Muscle of back (tissue), 11 donors: ENCODE data around the gene EME2. TPM values are rescaled to one million over a fixed set of nuclear protein-coding genes. Genes with fewer than 3 reads are reported as not detected.

Experiments
- DNase-seq, 3 donors: peaks; one replicate each; pipeline versions ENCODE4 v3.0.0 to v3.0.0-alpha.2; 2013
- polyA plus RNA-seq, 10 donors: library from polyadenylated mRNA; unstranded; fragments of 120-200 nt; gene quantifications; one replicate each; pipeline ENCODE4 v1.2.1, GENCODE V29; 2013; ENCODE audit not compliant: insufficient read length in 10 of 10

EME2 gene
- polyA plus RNA-seq, 10 donors, result 3.5 to 8.5 (median 5.5) TPM

DNA sequence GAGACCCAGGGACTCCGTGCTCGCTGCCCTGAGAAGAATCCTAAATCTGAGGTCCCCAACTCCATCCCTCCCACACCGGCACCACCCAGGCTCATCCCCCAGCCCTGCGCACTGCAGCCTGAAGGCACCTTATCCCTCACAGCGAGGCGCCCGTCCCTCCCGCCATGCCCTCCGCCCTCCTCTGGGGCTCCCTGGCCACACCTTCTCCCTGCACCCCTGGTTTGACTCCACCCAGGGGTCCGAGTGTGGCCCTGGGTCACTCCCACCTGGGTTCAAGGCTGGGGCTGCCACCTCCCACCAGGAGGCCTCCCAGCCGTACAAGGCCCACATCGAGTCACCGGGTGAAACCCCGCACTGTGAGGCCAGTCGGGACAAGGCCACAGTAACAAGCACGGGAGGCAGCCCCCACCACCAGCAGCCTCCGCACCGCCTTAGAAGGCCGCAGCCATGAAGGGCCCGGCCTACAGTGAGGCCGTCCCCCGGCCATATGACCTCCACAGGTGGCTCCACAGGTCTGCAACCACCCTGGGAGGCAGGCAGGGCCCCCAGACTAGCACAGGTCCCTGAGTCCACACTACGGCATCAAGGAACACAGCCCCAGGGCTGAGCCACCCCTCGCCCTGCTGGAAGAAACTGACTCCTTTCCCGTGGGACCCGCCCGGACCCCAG, 45.7 kb downstream of the EME2 start:
- no peak for DNase-seq

DNA sequence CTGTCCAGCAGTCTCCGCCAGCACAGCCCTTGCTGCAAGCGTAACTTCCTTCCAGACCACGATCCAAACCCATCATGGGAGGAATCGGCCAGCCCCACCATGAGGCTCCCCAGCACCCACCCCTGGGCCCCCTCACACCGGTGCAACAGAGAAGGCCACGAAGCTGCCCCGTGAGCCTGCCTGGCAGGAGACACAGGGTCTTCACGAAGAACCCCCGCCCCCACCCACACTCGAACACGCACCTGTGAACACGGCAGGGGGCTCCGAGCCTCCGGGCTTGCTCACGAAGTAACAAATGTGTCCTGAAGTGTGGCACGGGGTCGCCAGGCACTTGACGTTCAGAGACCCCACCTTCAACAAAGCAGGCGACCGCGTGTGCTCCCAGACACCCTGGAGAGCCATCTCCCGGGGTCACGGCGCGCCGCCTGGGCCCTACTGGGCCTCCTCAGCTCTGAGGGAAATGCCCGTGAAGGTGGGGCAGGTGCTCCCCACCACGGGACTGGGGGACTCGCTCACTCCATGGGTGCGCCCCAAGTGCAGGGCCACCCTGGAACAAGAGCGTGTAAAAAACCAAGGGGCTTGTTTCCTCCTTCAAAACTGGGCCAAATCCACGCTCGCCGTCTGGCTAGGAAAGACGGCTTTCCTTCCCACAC, 46.4 kb downstream of the EME2 start:
- DNase-seq, result no peak

- no peak for DNase-seq
Observed at GRCh38 chr16:1819611-1820010, 47.0 kb downstream of the EME2 start.

- no peak for DNase-seq
Observed at GRCh38 chr16:1820096-1820945, 47.7 kb downstream of the EME2 start.

DNA sequence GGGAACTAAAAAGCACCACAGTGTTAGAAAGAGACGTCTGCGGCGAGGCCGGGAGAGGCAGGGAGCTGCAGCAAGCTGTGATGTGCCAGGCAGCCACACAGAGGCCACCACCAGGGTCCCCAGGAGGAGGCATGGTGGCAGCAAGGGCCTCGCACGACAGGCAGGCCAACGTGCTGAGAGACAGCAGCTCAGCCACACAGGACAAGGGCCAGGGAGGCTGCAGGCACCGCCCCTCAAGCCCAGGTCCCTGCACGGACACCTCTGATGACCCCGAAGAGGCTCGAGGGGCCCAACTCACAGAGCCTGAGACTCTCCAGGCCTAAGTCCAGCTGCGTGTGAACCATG, 48.3 kb downstream of the EME2 start:
- DNase-seq, result no peak

DNA sequence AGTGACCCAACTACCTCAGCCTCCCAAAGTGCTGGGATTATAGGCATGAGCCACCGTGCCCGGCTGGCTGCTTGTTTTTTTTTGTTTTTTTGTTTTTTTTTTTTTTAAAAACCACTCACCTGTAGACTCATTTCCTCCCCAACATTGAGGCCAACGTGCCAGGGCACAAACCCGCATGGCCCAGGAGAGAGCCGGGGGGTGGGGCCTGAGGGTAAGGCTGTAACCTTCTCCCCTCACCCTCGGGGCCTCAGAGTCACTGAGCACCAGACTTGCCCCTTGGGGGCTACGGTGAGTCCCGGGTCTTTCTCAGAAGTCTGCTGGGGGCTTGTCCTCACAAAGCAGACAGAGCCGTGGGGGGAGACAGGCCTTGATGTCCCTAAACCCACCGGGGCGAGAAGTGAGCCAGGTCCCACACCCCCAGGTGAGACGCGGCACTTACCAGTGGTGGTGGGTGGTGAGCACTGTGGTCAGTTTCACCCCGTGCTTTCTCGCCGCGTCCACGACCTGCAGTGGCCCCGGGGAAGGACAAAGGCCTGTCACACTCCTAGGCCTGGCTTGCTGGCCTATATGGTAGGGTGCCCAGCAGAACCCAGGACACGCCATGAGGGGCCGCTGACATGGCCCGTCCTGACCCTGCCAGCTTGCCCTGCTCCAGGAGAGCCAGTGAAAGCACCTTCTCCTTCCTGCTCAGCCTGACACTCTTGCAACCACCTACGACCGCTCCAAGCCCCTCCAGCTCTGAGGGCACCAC, 49.4 kb downstream of the EME2 start:
- no peak for DNase-seq

GRCh38 chr16:1822801-1823200, 50.2 kb downstream of the EME2 start:
- no peak for DNase-seq

DNA sequence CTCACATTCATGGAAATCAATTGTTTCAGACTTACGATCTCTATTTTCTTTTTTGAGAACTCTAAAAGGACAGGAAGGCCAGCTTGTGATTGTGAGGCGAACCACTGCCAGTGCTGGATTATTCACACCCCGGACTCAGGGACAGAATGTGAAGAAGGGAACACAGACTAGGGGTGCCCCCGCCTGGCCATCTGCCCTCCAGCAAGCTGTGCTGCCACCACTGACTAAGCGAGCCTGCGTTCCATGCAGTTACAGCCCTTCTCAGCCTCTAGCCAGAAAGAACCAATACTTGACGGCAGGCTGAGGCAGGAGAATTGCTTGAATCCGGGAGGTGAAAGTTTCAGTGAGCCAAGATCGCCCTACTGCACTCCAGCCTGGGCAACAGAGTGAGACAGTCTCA, 51.2 kb downstream of the EME2 start:
- no peak for DNase-seq

- no peak for DNase-seq
Observed at GRCh38 chr16:1825381-1825863, 52.8 kb downstream of the EME2 start.

Other genes starting within 250 kb of the EME2 start
- 10 to 100 TPM; 10.3 to 21.1 (median 15.1) TPM for gene TMEM204, start 239.1 kb upstream of the EME2 start, polyA plus RNA-seq
- 10 to 100 TPM in 7 of 10 donors, 1 to 10 TPM in 3; 9.6 to 15.8 (median 10.7) TPM for gene IFT140, start 160.7 kb upstream of the EME2 start, polyA plus RNA-seq
- gene CRAMP1, start 160.4 kb upstream of the EME2 start, polyA plus RNA-seq, result 10 to 100 TPM; 10.5 to 20.8 (median 14.9) TPM
- 10 to 100 TPM; 31.0 to 53.6 (median 40.0) TPM for gene JPT2, start 94.5 kb upstream of the EME2 start, polyA plus RNA-seq
- gene MAPK8IP3, start 66.6 kb upstream of the EME2 start, polyA plus RNA-seq, result 10 to 100 TPM; 26.7 to 62.9 (median 42.3) TPM
- gene NME3, start 1.3 kb upstream of the EME2 start, polyA plus RNA-seq, result 10 to 100 TPM; 11.2 to 33.1 (median 17.3) TPM
- gene MRPS34, start 324 bp downstream of the EME2 start, polyA plus RNA-seq, result 10 to 100 TPM; 31.4 to 56.5 (median 38.5) TPM
- 10 to 100 TPM; 15.3 to 24.8 (median 22.5) TPM for gene SPSB3, start 9.8 kb downstream of the EME2 start, polyA plus RNA-seq
- gene NUBP2, start 10.2 kb downstream of the EME2 start, polyA plus RNA-seq, result 10 to 100 TPM; 28.6 to 49.6 (median 35.7) TPM
- gene IGFALS, start 20.9 kb downstream of the EME2 start, polyA plus RNA-seq, result under 1 TPM in 9 of 10 donors, not detected in 1; 0.21 to 0.49 (median 0.26) TPM
- gene HAGH, start 54.0 kb downstream of the EME2 start, polyA plus RNA-seq, result 10 to 100 TPM; 28.9 to 45.3 (median 35.9) TPM
- gene FAHD1, start 54.4 kb downstream of the EME2 start, polyA plus RNA-seq, result 10 to 100 TPM; 14.5 to 25.5 (median 18.7) TPM
- gene MEIOB, start 99.4 kb downstream of the EME2 start, polyA plus RNA-seq, result 1 to 10 TPM in 1 of 10 donors, under 1 TPM in 8, not detected in 1; 0.08 to 2.4 (median 0.50) TPM
- gene HS3ST6, start 145.6 kb downstream of the EME2 start, polyA plus RNA-seq, result 1 to 10 TPM in 2 of 10 donors, not detected in 8; 1.6 to 4.3 TPM
- 10 to 100 TPM; 17.6 to 40.8 (median 27.6) TPM for gene MSRB1, start 170.4 kb downstream of the EME2 start, polyA plus RNA-seq
- 10 to 100 TPM in 9 of 10 donors, 1 to 10 TPM in 1; 9.1 to 73.5 (median 46.2) TPM for gene RPL3L, start 181.9 kb downstream of the EME2 start, polyA plus RNA-seq
- 100 to 1,000 TPM; 111 to 148 (median 127) TPM for gene NDUFB10, start 186.7 kb downstream of the EME2 start, polyA plus RNA-seq
- gene RPS2, start 192.0 kb downstream of the EME2 start, polyA plus RNA-seq, result 1,000 to 10,000 TPM; 2,391 to 3,374 (median 3,214) TPM
- not detected for gene RNF151, start 194.0 kb downstream of the EME2 start, polyA plus RNA-seq
- 10 to 100 TPM; 18.7 to 35.0 (median 27.8) TPM for gene TBL3, start 199.2 kb downstream of the EME2 start, polyA plus RNA-seq
- gene NOXO1, start 208.7 kb downstream of the EME2 start, polyA plus RNA-seq, result 1 to 10 TPM in 4 of 10 donors, under 1 TPM in 6; 0.18 to 1.5 (median 0.77) TPM
- gene GFER, start 211.4 kb downstream of the EME2 start, polyA plus RNA-seq, result 10 to 100 TPM; 12.4 to 18.7 (median 15.5) TPM
- 1 to 10 TPM in 5 of 10 donors, under 1 TPM in 5; 0.46 to 2.1 (median 0.98) TPM for gene SYNGR3, start 217.2 kb downstream of the EME2 start, polyA plus RNA-seq
- 10 to 100 TPM; 13.7 to 25.1 (median 18.8) TPM for gene ZNF598, start 237.0 kb downstream of the EME2 start, polyA plus RNA-seq
- gene NPW, start 247.0 kb downstream of the EME2 start, polyA plus RNA-seq, result 1 to 10 TPM in 6 of 10 donors, under 1 TPM in 4; 0.59 to 4.1 (median 1.3) TPM